NCI-H526 (cell line): Measurements from ENCODE around the gene PPIP5K2.
A peak's percentile ranks its signal among the peaks of the same experiment; 100 is the strongest.
"Not testable (repeated sequence)": the region's sequence is repeated elsewhere in the genome, so short reads cannot be mapped to it uniquely, and the experiment has no call there.

Experiments
- DNase-seq, 2 experiments: peaks; one replicate each; lab custom pipeline; 2025; lab: John Stamatoyannopoulos, UW

The PPIP5K2 gene

DNA sequence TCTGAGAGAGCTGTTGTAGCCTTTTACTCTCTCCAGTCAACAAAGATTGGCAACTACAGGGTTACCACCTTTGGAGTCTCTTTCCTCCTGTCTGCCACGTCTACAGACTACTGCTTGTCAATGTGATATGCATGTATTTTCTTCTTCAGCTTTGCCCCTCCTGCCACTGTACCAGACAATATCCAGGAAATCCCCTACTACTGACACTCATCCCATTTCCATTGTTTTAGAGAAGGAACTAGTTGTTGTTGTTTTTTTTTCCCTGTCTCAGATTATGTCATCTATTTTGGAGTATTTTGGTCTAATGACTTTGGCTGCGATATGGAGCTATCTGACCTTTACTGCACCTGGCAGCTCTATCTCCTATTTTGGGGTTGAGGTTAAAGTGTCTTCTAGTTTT is 88.4 kb downstream of the PPIP5K2 start:
- no peak for DNase-seq

DNA sequence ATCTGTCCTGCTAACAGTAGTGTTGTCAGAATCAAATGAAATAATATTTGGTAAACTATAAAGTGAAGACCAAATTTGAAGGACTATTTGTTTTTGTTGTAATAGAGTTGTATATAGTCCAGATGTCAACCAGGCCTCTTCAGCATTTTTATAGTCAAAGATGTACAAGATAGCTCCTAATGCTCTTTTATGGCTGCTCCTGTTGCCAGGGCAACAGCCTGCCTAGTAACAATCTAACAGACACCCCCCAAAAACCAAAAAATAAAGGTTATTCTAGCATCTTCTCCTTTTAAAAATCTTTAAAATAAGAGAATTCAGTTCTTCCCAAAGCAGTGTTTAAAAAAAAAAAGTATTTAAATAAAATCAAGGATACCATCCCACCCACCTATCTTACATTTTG is 89.0 kb downstream of the PPIP5K2 start:
- DNase-seq: no peak

DNA sequence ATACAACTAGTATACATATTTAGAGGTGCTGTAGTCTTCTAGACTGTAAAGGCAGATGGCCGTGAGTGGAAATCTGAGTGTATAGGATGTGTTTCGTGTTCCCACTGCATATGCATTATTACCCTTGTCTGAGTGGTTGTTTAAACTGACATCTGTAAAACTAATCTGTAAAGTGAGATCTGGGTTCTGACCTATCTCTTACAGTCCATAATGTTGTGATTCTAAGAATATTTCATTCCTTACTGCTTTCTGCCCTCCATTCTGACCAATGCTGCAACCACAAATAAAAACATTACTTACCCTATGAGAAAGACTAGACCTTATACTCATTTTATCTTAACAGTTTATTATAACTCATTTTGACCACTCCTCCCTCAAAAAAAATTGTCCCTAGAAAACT is 90.9 kb downstream of the PPIP5K2 start:
- DNase-seq: no peak

DNA sequence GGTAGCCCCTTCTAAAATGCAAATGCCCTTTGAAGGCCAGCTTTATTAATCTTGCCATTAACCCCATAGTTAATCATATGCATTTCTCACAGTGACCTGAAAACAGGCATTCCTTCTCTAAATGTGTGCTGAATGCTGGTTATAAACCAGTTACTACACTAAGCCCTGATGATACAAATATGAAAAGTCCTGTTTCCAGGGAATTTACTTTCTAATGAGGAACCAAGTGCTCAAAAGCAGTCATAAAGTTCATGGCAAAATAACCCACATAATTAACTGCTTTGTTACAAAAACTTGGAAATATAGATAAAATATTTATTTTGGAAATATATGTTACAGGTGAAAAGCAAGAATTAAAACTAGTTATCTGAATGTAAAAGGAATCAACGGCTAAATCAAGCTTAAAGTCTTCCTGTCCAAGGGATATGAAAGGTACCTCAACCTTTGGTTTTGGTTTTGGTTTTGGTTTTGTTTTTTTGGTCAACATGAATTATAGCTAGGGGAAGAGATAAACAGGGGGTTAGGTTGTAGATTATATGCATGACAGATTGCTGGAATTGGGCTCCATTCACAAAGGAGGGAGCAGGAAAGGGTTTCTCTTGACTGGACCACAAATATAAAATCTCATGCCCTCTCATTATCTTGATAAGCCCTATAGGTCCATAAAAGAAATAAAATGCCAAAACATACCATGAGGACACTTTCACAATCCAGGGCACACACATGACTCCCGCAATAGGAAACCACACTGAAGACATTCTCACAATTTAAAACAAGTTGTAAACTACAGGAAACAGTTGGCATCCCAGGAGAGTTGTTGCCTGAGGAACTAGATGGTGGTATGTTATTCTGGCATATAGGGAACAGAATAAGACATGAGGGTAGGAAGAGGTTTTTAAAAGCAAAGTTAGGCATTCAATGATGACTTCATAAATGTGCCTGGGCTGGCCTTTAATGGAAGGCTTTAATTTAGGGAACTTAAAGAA is 91.8 kb downstream of the PPIP5K2 start:
- no peak for DNase-seq

DNA sequence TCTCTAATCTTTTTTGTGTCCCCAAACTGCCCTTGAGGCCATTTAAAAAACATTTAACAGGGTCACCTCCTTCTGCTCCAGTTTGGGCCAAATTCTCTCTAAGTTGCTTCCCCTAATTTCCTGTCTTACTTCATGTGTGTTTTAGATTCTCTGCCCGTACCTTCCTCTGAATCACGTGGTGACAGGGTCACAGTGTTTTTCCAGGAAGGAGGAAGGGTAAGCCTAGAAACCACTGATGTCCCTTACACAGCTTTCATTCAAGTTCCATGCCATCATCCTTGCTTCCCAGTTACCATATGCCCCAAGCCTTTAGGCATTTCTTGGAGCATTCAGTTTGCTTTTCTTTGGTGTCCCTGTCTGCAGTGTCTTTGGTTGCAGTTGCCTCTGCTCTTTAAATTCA is 96.0 kb downstream of the PPIP5K2 start:
- DNase-seq: no peak

DNA sequence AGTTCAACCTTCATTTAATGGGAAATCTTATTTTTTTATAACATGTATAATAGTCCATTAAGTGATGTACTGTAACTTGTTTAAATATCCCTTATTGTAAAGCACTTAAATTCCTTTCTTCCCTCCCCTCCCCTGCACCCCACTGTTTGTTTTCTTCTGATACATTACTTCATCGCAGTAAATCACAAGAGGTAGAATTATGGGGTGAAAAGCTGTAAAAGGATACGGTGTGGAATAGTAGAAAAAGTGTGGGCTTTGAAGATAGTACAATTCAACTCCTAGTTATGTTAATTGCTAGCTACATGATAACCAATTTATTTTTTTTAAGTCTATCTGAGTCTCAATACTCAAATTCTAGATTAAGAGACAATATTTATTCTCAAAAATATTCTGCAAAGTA is 96.6 kb downstream of the PPIP5K2 start:
- DNase-seq: no peak

DNA sequence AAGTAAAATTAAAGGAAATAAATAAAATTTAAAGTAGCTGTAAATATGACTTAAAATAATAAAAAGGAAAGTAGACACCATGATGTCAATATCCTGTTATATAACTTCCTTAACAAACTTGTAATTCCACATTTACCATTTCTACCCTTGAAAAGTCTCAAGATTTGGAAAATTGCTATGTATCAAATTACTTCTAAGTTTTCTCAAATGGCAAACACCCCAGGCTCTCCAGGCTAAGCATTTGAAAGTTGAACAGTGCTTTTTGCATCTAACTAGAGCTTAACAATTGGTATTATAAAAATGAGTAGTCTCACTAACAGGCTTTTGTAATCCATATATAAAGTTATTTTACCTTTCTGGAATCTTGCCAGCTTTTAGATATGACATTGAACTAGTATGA is 97.0 kb downstream of the PPIP5K2 start:
- DNase-seq: no peak

DNA sequence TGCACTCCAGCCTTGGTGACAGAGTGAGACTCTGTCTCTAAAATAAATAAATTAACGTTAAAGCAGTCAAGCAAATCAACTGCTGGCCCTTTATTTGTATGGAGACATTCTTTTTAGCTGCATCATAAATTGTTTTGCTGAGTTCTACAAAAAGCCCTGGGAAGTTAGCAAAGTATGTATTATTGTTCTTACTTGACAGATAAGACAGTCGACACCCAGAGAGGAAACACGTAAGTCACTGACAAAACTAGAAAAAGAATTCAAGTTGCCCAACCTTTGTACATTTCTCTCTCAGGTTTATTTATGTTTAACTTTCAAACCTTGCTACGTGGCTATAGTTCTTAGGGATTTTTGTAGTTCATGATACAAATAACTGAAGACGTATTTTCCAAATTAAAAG is 98.1 kb downstream of the PPIP5K2 start:
- DNase-seq: no peak

DNA sequence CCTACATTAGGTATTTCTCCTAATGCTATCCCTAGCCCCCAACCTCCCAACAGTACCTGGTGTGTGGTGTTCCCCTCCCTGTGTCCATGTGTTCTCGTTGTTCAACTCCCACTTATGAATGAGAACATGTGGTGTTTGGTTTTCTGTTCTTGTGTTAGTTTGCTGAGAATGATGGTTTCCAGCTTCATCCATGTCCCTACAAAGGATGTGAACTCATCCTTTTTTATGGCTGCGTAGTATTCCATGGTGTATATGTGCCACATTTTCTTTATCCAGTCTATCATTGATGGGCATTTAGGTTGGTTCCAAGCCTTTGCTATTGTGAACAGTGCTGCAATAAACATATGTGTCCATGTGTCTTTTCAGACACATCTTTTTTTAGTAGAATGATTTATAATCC is 99.0 kb downstream of the PPIP5K2 start:
- not testable (repeated sequence) for DNase-seq

DNA sequence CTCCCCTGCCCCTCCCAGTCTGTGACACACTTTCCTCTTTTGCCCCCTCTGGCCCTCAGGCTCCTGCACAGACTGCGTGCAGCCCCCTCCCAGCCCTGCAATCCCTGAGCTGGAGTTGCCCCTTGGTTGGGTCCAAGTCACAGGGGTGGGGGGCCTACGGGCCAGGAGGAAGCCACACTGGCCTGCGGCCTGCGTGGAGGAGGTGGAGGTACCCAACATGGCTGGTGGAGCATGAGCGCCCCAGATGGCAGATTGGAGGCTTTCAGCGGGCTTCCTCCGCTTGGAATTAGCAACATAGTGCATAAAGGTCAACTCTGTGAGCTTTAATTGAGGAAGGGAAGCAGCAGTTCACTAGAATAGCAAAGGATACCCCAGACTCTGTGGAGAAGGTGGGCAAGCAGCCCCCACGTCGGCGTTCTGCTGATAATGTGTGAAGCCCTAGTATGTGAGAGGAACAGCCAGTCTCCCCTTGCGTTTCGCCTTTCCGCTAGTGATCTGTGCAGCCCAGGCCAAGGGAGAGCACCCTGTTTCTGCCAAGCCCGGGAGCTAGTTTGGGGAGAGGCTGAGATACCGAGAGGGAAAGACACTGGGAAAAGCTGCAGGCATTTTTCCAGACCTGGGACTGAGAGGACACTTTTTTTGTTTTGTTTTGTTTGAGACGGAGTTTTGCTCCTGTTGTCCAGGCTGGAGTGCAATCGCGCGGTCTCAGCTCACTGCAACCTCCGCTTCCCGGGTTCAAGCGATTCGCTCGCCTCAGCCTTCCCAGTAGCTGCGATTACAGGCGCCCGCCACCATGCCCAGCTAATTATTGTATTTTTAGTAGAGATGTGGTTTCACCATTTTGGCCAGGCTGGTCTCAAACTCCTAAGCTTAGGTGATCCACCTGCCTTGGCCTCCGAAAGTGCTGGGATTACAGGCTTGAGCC is 103.2 kb downstream of the PPIP5K2 start:
- DNase-seq: no peak

DNA sequence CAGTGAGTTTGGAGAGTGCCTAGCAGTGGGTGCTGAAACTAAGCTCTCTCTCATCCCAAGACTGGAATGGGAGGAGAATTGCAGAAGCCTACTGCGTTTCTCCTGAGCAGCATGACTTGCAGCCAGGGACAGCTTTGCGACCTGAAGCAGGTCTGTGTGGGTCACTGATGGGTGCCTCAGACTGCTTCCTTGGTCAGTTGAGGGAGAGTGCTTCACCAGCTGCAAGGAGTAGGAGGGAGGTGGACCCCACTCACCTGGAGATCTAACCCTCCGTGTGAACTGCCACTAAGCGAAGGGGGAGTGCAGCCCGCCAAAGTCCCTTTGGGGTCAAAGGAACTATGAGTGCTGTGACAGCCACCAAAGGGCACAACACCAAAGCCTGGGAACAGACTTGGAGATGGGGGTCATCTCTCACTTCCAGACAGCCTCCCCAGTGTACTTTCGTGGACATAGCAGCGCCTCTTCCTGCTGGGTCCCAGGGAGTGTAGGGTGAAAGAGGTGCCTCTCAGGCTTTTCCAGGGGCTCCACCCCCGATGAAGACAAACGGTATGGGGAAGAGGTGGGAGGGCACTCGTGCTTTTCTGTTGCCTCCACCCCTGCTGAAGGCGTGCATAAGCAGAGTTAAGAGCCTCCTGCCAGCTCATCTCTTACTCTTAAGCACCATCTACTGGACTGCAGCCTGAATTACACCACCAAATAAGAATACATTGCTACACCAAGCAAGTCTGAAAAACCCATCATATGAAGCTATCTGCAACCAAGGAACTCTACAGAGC is 104.2 kb downstream of the PPIP5K2 start:
- DNase-seq: peak in 1 of 2 experiments; percentile 55

DNA sequence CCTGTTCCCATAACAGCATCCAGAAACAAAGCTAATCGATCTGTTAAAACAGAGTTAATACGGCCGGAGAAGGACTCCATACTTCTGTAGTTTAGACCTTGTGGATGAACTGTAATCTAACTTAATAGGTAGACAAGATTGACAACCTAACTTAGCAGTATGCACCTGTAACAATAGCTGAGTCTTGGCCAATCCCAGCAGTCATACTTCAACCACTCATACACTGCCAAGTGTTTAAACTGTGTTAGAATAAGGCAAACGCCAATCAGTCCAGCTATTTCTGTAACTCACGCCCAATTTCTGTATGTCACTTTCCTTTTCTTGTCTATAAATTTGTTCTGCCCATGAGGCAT is 104.8 kb downstream of the PPIP5K2 start:
- DNase-seq: no peak

DNA sequence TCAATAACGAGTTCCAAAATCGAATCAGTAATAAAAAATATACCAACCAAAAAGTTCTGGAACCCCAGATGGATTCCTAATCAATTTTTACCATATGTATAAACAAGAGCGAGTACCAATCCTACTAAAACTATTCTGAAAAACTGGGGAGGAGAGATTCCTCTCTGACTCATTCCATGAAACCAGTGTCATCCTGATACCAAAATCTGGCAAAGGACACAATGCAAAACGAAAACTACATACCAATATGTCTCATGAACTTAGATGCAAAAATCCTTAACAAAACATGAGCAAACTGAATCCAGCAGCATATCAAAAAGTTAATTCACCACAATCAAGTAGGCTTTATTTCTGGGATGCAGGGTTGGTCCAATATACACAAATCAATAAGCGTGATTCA is 108.0 kb downstream of the PPIP5K2 start:
- no peak for DNase-seq

DNA sequence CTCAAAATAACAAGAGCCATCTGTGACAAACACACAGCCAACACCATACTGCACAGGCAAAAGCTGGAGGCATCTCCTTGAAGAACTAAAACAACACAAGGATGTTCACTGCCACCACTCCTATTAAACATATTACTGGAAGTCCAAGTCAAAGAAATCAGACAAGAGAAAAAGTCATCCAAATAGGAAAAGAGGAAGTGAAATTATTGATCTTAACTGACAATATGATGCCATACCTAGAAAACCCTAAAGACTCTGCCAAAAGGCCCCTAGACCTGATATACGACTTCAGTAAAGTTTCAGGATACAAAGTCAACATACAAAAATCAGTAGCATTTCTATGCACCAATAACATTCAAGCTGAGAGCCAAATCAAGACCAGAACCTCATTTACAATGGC is 108.5 kb downstream of the PPIP5K2 start:
- DNase-seq: no peak

DNA sequence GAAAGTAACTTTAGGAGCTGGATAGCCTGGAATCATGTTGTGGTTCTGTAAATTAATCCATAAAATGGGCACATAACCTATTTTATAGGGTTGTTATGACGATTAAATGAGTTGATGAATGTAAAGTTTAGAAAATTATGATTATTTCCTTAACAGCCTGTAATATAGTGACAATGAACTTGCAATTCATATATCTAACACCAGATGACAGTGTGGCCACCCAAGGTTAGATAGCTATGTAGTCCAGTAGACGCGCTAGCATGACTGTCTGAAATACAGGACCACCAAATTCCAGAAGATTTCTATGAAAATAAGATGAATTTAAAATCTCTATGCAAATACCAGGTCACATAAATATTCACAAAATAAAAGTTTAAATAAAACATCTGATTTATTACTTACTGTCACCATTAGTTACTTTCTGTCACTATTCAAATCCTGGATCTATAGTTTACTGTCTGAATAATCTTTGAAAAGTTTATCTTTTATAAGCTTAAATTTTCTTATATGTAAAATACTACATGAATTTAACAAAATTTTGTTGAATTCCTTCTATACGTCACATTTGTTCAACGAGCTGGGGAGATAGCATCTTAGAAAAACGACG is 112.4 kb downstream of the PPIP5K2 start:
- peak; percentile 2 to 40 for DNase-seq

DNA sequence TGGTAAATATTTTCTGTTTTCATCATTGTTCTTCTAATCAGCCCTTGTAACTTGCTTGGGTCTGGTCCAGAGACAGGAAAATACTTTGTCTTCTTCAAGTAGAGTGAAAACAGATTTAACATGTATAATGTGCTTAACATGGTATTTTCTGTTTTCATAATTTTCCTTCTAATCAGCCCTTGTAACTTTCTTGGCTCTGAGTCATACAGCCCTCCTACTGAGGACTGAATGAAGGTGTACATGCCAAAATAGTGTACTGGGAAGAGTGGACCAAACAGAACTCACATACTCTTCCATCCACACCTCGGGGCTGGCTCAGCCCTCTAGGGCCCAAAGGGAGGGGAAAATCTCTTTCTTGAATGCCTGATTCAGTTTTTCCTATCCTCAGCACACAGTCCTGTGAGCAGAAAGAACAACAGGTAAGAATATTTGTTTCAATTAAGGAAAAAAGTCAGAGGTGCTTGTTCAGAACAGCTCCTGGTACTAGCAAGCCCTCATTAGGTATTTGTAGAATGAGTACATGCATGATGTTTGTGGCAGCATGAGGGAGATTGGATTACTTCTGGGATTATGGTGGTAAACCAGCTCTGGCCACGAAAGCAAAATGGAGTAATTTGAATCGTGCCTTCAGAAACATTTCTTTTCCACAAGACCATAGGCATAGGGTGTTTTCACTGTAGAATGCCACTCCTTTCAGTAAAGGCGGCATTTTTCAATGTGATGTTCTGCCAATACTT is 114.3 kb downstream of the PPIP5K2 start:
- no peak for DNase-seq

DNA sequence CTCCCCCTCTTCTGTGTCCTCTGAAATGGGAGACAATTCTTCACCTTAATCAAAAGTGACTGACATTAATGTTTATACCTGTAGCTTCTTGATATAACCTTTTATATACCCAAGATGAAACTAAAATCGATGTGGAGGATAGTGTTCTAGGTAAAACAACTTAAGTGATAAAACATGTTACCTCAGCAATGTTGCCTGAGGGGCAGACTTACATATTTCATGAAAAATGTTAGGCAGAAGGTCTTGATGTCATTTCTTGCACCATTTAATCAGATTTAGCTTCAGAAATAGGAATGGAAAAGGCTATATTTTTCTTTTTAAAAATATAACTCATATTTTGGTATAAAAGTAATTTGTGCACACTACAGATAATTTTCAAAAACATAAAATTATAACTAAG is 115.8 kb downstream of the PPIP5K2 start:
- DNase-seq: no peak

DNA sequence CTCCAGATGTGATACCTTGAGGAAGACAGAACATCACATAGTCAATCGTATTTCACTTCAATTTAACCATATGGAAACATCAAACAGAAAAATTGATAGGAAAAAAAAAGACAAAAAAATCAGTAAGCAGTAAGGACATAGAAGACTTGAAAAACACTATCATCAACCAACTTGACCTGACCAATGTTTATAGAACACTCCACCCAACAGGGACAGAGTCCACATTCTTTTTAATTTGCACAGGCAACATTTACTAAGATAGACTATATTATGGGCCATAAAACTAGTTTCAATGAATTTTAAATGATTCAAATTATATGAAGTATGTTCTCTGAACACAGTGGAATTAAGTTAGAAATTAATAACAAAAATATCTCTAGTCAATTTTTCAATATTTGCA is 117.7 kb downstream of the PPIP5K2 start:
- no peak for DNase-seq

DNA sequence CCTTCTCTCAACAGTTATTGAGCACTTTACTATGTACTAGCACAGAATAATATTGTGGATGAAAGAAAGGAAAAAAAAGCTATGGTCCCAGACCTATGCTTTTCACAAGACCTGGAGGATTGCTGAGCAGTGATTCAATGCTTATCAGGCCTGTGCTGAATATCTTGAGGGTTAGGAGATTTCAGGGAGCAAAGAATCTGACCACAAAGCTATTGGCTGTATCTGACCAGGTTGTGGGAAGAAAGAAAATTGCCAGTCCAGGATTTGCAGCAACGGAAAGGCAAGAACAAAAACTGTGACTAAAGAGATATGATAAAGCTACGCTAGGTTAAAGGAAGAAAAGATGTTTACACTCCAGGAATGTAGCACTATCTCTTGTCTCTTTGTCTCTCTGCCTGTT is 123.6 kb downstream of the PPIP5K2 start:
- no peak for DNase-seq

DNA sequence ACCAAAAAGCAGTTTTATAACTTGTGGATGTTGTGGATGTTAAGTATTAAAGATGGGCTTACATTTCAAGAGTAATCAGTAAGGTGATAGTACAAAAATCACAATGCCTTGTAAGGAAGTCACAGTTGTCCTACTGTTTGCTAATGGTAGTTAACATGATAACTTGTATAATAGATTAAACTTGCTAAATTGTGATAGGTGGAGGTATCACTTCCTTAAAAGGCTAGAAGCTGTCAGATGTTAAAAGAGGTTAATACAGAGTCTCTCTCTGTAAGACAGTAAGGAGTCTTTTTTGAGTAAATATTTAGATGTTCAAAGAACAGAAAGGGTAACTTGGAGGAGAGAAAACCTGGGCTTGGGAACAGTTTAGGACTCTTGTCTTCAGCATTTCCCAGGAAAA is 124.3 kb downstream of the PPIP5K2 start:
- DNase-seq: no peak

DNA sequence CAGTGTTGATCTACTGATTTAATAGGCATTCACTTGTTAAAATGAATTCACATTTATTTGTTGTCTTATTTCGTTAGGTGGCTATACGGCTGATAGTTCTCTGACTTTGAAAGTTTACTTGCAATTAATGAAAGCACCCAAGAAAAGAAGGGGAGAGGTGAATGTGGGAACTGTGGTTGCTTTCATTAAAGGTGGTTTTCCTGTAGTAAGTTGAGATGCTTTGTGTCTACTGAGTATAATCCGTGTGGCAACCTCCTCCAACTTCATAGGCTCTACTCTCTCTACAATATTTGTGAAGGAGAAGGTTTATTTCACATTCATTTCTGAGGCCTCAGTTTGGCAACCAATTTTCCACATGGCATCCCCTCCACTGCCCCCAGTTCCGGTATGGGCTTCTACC is 125.7 kb downstream of the PPIP5K2 start:
- DNase-seq: no peak
